Coronary artery (tissue), 2 donors: ENCODE data around the gene YJEFN3.
A peak's percentile ranks its signal among the peaks of the same experiment; 100 is the strongest.

ENCODE experiments used
- DNase-seq: peaks from one replicate; pipeline ENCODE4 v3.0.0-alpha.2; 2017; ENCODE audit warnings: low spot score
- H3K27ac ChIP-seq, 2 donors: fragments of 200-600 bp; sonication (generic); one replicate each; pipeline ENCODE4 v1.5.1; 2016 to 2019
- H3K4me3 ChIP-seq: fragments of 200-600 bp; sonication (generic); 2 replicates; pipeline ENCODE4 v1.5.1; 2016; ENCODE audit warnings: mild to moderate bottlenecking, moderate library complexity
- TF ChIP-seq, protein P1 (sequence below): fragments of 200-600 bp; sonication (generic); IDR thresholded peaks from one replicate; pipeline ENCODE4 v1.5.1; 2019; ENCODE audit warnings: antibody characterized with exemption

YJEFN3 gene

DNA sequence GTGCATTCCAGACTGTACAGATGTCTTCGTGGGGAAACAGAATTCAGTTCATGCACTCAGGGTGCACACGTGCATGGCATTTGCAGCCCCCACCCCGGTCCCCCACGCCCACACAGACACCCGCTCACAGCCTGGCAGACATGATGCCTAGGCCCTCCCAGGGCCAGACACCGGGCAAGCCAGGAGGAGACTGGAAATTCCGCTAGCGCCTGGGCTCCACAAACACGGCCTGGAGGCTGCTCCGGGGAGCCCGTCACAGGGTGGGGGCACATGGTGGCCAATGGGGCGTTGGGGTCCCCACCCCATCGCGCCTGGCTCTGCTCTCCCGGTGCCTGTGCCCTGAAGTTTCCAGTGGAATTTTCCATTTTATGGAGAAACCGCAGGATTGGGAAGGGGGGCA lies 12.9 kb downstream of the YJEFN3 start:
- Histone ChIP-seq H3K27ac (no peak overlapping the region), H3K4me3 (peak overlapping the region; percentile 57)
- TF ChIP-seq, protein P1, sequence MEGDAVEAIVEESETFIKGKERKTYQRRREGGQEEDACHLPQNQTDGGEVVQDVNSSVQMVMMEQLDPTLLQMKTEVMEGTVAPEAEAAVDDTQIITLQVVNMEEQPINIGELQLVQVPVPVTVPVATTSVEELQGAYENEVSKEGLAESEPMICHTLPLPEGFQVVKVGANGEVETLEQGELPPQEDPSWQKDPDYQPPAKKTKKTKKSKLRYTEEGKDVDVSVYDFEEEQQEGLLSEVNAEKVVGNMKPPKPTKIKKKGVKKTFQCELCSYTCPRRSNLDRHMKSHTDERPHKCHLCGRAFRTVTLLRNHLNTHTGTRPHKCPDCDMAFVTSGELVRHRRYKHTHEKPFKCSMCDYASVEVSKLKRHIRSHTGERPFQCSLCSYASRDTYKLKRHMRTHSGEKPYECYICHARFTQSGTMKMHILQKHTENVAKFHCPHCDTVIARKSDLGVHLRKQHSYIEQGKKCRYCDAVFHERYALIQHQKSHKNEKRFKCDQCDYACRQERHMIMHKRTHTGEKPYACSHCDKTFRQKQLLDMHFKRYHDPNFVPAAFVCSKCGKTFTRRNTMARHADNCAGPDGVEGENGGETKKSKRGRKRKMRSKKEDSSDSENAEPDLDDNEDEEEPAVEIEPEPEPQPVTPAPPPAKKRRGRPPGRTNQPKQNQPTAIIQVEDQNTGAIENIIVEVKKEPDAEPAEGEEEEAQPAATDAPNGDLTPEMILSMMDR: no peak
- DNase-seq: no peak

DNA sequence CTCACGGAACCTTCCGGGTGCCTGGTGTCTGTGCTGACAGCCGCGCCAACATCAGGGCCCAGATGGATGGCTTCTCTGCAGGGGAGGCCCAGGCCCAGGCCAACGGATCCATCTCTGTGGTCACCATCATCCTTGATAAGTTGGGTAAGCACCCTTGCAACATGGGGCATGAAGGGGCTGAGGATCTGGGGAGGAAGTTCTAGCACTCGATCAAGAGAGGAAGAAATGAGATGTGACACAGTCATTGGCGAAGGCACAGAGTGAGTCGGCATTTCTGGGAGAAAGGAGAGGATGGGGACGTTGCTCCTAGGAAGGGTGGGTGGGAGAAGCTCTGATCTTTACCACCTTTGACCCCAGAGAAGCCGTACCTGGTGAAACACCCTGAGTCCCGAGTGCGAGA lies 13.8 kb downstream of the YJEFN3 start:
- TF ChIP-seq, protein P1: no peak
- no peak for DNase-seq
- no peak overlapping the region for H3K27ac ChIP-seq

DNA sequence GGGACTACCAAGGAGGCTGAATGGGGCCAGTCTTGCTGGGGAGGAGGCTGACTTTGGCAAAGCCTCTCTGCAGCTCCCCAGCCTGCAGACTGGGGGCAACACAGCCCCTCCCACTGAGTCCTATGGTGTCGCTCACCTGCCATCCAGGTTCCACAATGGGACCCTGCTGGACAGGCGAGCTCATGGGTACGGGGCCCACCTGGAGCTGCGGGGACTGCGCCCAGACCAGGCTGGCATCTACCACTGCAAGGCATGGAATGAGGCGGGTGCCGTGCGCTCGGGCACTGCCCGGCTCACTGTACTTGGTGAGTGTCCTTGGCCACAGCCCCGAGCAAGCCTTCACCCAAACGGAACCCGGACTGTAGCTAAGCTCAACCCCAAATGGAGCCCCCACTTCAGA lies 14.4 kb downstream of the YJEFN3 start:
- Histone ChIP-seq H3K27ac (no peak overlapping the region), H3K4me3 (no peak overlapping the region)
- TF ChIP-seq, protein P1: no peak
- no peak for DNase-seq

More for the DNA sequence above, 13.8 kb downstream of the YJEFN3 start:
- no peak overlapping the region for H3K4me3 ChIP-seq

DNA sequence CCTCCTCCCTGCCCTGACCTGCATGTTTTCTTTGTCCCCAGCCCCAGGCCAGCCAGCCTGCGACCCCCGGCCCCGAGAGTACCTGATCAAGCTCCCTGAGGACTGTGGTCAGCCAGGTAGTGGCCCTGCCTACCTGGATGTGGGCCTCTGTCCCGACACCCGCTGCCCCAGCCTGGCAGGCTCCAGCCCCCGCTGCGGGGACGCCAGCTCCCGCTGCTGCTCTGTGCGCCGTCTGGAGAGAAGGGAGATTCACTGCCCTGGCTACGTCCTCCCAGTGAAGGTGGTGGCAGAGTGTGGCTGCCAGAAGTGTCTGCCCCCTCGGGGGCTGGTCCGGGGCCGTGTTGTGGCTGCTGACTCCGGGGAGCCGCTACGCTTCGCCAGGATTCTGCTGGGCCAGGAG lies 14.9 kb downstream of the YJEFN3 start:
- TF ChIP-seq, protein P1: no peak
- Histone ChIP-seq H3K4me3 (no peak overlapping the region), H3K27ac (no peak overlapping the region)
- no peak for DNase-seq

DNA sequence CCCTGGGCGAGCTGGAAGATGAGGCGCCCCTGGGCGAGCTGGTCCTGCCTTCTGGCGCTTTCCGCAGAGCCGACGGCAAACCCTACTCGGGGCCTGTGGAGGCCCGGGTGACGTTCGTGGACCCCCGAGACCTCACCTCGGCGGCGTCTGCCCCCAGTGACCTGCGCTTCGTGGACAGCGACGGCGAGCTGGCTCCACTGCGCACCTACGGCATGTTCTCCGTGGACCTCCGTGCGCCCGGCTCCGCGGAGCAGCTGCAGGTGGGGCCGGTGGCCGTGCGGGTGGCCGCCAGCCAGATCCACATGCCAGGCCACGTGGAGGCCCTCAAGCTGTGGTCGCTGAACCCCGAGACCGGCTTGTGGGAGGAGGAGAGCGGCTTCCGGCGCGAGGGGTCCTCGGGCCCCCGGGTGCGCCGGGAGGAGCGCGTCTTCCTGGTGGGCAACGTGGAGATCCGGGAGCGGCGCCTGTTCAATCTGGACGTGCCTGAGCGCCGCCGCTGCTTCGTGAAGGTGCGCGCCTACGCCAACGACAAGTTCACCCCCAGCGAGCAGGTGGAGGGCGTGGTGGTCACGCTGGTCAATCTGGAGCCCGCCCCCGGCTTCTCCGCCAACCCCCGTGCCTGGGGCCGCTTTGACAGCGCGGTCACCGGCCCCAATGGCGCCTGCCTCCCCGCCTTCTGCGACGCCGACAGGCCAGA lies 15.7 kb downstream of the YJEFN3 start:
- no peak for DNase-seq
- Histone ChIP-seq H3K4me3 (no peak overlapping the region), H3K27ac (no peak overlapping the region)
- TF ChIP-seq, protein P1: no peak

DNA sequence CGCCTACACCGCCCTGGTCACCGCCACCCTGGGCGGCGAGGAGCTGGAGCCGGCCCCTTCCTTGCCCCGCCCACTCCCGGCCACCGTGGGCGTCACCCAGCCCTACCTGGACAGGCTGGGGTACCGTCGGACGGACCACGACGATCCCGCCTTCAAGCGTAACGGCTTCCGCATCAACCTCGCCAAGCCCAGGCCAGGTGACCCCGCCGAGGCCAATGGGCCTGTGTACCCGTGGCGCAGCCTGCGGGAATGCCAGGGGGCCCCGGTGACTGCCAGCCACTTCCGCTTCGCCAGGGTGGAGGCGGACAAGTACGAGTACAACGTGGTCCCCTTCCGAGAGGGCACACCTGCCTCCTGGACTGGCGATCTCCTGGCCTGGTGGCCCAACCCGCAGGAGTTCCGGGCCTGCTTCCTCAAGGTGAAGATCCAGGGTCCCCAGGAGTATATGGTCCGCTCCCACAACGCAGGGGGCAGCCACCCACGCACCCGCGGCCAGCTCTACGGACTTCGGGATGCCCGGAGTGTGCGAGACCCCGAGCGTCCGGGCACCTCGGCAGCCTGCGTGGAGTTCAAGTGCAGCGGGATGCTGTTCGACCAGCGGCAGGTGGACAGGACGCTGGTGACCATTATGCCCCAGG lies 16.4 kb downstream of the YJEFN3 start:
- TF ChIP-seq, protein P1: no peak
- no peak overlapping the region for H3K27ac ChIP-seq
- no peak overlapping the region for H3K4me3 ChIP-seq
- no peak for DNase-seq

DNA sequence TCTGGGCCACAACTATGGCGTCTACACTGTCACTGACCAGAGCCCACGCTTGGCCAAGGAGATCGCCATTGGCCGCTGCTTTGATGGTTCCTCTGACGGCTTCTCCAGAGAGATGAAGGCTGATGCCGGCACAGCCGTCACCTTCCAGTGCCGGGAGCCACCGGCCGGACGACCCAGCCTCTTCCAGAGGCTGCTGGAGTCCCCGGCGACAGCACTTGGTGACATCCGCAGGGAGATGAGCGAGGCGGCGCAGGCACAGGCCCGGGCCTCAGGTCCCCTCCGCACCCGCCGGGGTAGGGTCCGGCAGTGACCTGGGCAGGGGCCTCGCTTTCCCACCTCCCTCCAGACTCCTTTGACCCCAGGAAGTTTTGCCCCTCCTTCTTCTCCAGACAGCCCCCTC lies 17.0 kb downstream of the YJEFN3 start:
- no peak overlapping the region for H3K27ac ChIP-seq
- TF ChIP-seq, protein P1: no peak
- DNase-seq: no peak
- no peak overlapping the region for H3K4me3 ChIP-seq
